Measurements from ENCODE around the gene CISTR.

- TF ChIP-seq CTCF (IDR thresholded peaks at IDR 0.05) (no peak), EZH2 (IDR thresholded peaks at IDR 0.05; ENCODE audit: borderline replicate concordance, insufficient read depth, low read depth, low read length, poor library complexity, severe bottlenecking) (no peak)
Observed at GRCh38 chr12:53752192-53752601, 418 bp upstream of the CISTR start.

All from B cell (primary cell).